BJ (cell line): ENCODE data around the gene OSTM1. TPM values are rescaled to one million over a fixed set of nuclear protein-coding genes. Genes with fewer than 3 reads are reported as not detected.

ENCODE experiments used
- CTCF ChIA-PET: fragments of 350-600 bp; formaldehyde crosslinking; extraction: SDS; loops from one replicate; lab custom pipeline; 2021; ENCODE audit warnings: antibody characterized with exemption, inconsistent platforms; lab: Yijun Ruan, JAX
- POLR2A ChIA-PET: fragments of 300-600 bp; sonication (Branson Sonifier 250); formaldehyde crosslinking; extraction: SDS; loops from one replicate; lab custom pipeline; 2021; ENCODE audit warnings: antibody characterized with exemption; lab: Charles Lee
- DNase-seq: peaks from one replicate; pipeline ENCODE4 v3.0.0-alpha.2; 2011; ENCODE audit warnings: low read depth
- H3K27me3 ChIP-seq: 2 replicates; pipeline ENCODE4 v1.6.0; 2011; ENCODE audit warnings: low read length; ENCODE audit not compliant: control insufficient read depth, insufficient read depth
- H3K36me3 ChIP-seq: 2 replicates; pipeline ENCODE4 v1.5.1; 2011; ENCODE audit warnings: low read length; ENCODE audit not compliant: control insufficient read depth, insufficient read depth
- H3K4me3 ChIP-seq: 2 replicates; pipeline ENCODE4 v1.5.1; 2011; ENCODE audit warnings: low read depth, mild to moderate bottlenecking, control low read depth, low read length
- polyA plus RNA-seq: library from polyadenylated mRNA; depleted of rRNA; stranded (reverse); fragments of >200 nt; gene quantifications from 2 replicates; pipeline ENCODE4 v1.2.3, GENCODE V29; 2011
- TF ChIP-seq, protein P1 (sequence below): IDR thresholded peaks from 2 replicates; pipeline ENCODE4 v1.5.1; 2011; ENCODE audit warnings: low read depth, mild to moderate bottlenecking, control low read depth, inconsistent platforms, low read length, moderate library complexity; ENCODE audit not compliant: insufficient read depth

The OSTM1 gene
- polyA plus RNA-seq, 1 experiment: 20.1 TPM

- H3K36me3 ChIP-seq: no peaks in the 10 kb centered on the region; the same call in 1 of the 2 replicates
- no peaks in the 10 kb centered on the region for H3K27me3 ChIP-seq
- H3K4me3 ChIP-seq: no peak overlapping the region
- TF ChIP-seq, protein P1, sequence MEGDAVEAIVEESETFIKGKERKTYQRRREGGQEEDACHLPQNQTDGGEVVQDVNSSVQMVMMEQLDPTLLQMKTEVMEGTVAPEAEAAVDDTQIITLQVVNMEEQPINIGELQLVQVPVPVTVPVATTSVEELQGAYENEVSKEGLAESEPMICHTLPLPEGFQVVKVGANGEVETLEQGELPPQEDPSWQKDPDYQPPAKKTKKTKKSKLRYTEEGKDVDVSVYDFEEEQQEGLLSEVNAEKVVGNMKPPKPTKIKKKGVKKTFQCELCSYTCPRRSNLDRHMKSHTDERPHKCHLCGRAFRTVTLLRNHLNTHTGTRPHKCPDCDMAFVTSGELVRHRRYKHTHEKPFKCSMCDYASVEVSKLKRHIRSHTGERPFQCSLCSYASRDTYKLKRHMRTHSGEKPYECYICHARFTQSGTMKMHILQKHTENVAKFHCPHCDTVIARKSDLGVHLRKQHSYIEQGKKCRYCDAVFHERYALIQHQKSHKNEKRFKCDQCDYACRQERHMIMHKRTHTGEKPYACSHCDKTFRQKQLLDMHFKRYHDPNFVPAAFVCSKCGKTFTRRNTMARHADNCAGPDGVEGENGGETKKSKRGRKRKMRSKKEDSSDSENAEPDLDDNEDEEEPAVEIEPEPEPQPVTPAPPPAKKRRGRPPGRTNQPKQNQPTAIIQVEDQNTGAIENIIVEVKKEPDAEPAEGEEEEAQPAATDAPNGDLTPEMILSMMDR: no peak
- CTCF ChIA-PET: no interaction called here
- DNase-seq: no peak
- POLR2A ChIA-PET: no interaction called here
Observed at GRCh38 chr6:108030211-108030610, 44.3 kb downstream of the OSTM1 start.

- H3K4me3 ChIP-seq: no peak overlapping the region
- DNase-seq: no peak
- ChIA-PET POLR2A (no interaction called here), CTCF (interaction anchor here (0.8 kb wide), 1 partner anchor 11 kb away, joined by 3 read pairs; no protein-coding TSS in a partner anchor)
- H3K27me3 ChIP-seq: no peaks in the 10 kb centered on the region
- TF ChIP-seq, protein P1: no peak
- no peaks in the 10 kb centered on the region; the same call in 1 of the 2 replicates for H3K36me3 ChIP-seq
Observed at GRCh38 chr6:108029226-108029921, 45.2 kb downstream of the OSTM1 start.

- DNase-seq: no peak
- POLR2A ChIA-PET: no interaction called here
- H3K36me3 ChIP-seq: no peaks in the 10 kb centered on the region; the same call in 1 of the 2 replicates
- TF ChIP-seq, protein P1: no peak
- no peaks in the 10 kb centered on the region for H3K27me3 ChIP-seq
- H3K4me3 ChIP-seq: no peak overlapping the region
- CTCF ChIA-PET: no interaction called here
Observed at GRCh38 chr6:108027594-108027993, 46.9 kb downstream of the OSTM1 start.

GRCh38 chr6:108027056-108027455 lies 47.5 kb downstream of the OSTM1 start:
- H3K4me3 ChIP-seq: no peak overlapping the region
- no peak for DNase-seq
- ChIA-PET POLR2A (no interaction called here), CTCF (no interaction called here)
- H3K27me3 ChIP-seq: no peaks in the 10 kb centered on the region
- TF ChIP-seq, protein P1: no peak
- no peaks in the 10 kb centered on the region; the same call in 1 of the 2 replicates for H3K36me3 ChIP-seq

- ChIA-PET CTCF (interaction anchor here (1.1 to 1.2 kb wide), 2 partner anchors 23 to 34 kb away, joined by 3 to 4 read pairs; no protein-coding TSS in a partner anchor), POLR2A (no interaction called here)
- Histone ChIP-seq H3K4me3 (no peak overlapping the region), H3K27me3 (no peaks in the 10 kb centered on the region), H3K36me3 (no peaks in the 10 kb centered on the region)
- DNase-seq: no peak
- TF ChIP-seq, protein P1: no peak
Observed at GRCh38 chr6:108024427-108025073, 50.0 kb downstream of the OSTM1 start.
